SK-N-SH (cell line): Measurements from ENCODE around the gene VPS35. TPM values are rescaled to one million over a fixed set of nuclear protein-coding genes. Genes with fewer than 3 reads are reported as not detected.

Experiments used
- CTCF ChIA-PET: fragments of 300-600, 350-600 bp; formaldehyde crosslinking; extraction: SDS; loops from one replicate; lab custom pipeline; 2021; lab: Yijun Ruan, JAX
- POLR2A ChIA-PET: fragments of 350-600 bp; sonication (Branson Sonifier 250); formaldehyde crosslinking; extraction: SDS; loops from one replicate; lab custom pipeline; 2020; ENCODE audit warnings: antibody characterized with exemption, inconsistent platforms; lab: Yijun Ruan, JAX
- DNase-seq: peaks from one replicate; pipeline ENCODE4 v3.0.0; 2012
- H2AFZ ChIP-seq: fragments of 200-600 bp; sonication (generic); 2 replicates; pipeline ENCODE4 v1.8.1; 2016; ENCODE audit warnings: antibody characterized with exemption, mild to moderate bottlenecking, low read depth
- H3F3A ChIP-seq: fragments of 200-600 bp; sonication (generic); replicated peaks from 2 replicates; pipeline ENCODE3; 2016; ENCODE audit warnings: antibody characterized with exemption, mild to moderate bottlenecking; ENCODE audit not compliant: insufficient read depth
- H3K27ac ChIP-seq, 2 experiments: fragments of 200-500 bp in 1 of 2; fragments of 200-600 bp in 1 of 2; sonication (Bioruptor generic) in 1 of 2; sonication (generic), shearing (Covaris generic) in 1 of 2; 2 replicates each; pipeline versions ENCODE4 v1.5.1 to v1.6.1; 2014 to 2016; ENCODE audit warnings: low read depth in 2 of 2, inconsistent platforms in 1 of 2, low read length in 1 of 2, mild to moderate bottlenecking in 1 of 2, mixed read lengths in 1 of 2
- H3K27me3 ChIP-seq: fragments of 200-600 bp; sonication (generic), shearing (Covaris generic); 2 replicates; pipeline ENCODE4 v1.6.1; 2016; ENCODE audit warnings: mixed run types; ENCODE audit not compliant: insufficient read depth
- H3K36me3 ChIP-seq, 2 experiments: fragments of 200-500 bp in 1 of 2; fragments of 200-600 bp in 1 of 2; sonication (Bioruptor generic) in 1 of 2; sonication (generic) in 1 of 2; replicated peaks in 1 of 2; 2 replicates each; pipeline versions ENCODE3 to v1.5.1; 2014 to 2016; ENCODE audit warnings: low read length in 1 of 2, mild to moderate bottlenecking in 1 of 2; ENCODE audit not compliant: insufficient read depth in 2 of 2, control insufficient read depth in 1 of 2
- H3K4me1 ChIP-seq, 2 experiments: fragments of 200-500 bp in 1 of 2; fragments of 200-600 bp in 1 of 2; sonication (Bioruptor generic) in 1 of 2; sonication (generic), shearing (Covaris generic) in 1 of 2; 2 replicates each; pipeline versions ENCODE4 v1.5.1 to v1.6.1; 2014 to 2016; ENCODE audit warnings: low read depth in 1 of 2, low read length in 1 of 2, mixed run types in 1 of 2; ENCODE audit not compliant: insufficient read depth in 2 of 2, control insufficient read depth in 1 of 2
- H3K4me2 ChIP-seq: fragments of 200-600 bp; sonication (generic), shearing (Covaris generic); 2 replicates; pipeline ENCODE4 v1.6.1; 2017; ENCODE audit warnings: mixed run types
- H3K4me3 ChIP-seq, 2 experiments: fragments of 200-500 bp in 1 of 2; fragments of 200-600 bp in 1 of 2; sonication (Bioruptor generic) in 1 of 2; sonication (generic), shearing (Covaris generic) in 1 of 2; 2 replicates each; pipeline versions ENCODE4 v1.5.1 to v1.8.1; 2014 to 2016; ENCODE audit warnings: low read depth in 2 of 2, inconsistent platforms in 1 of 2, low read length in 1 of 2, mild to moderate bottlenecking in 1 of 2, mixed read lengths in 1 of 2, moderate library complexity in 1 of 2
- H3K79me2 ChIP-seq: fragments of 200-600 bp; sonication (generic); 2 replicates; pipeline ENCODE4 v1.8.1; 2017; ENCODE audit warnings: mild to moderate bottlenecking; ENCODE audit not compliant: insufficient read depth
- H3K9ac ChIP-seq: fragments of 200-600 bp; sonication (generic); 2 replicates; pipeline ENCODE4 v1.6.1; 2017; ENCODE audit warnings: mixed run types
- H3K9me2 ChIP-seq: fragments of 200-600 bp; sonication (generic); 2 replicates; pipeline ENCODE4 v1.6.1; 2017; ENCODE audit warnings: mixed run types
- H3K9me3 ChIP-seq: fragments of 200-600 bp; sonication (generic); 2 replicates; pipeline ENCODE4 v1.6.1; 2017; ENCODE audit warnings: mixed run types, mild to moderate bottlenecking, moderate library complexity
- H4K20me1 ChIP-seq: fragments of 200-600 bp; sonication (generic); 2 replicates; pipeline ENCODE4 v1.6.1; 2017; ENCODE audit warnings: mild to moderate bottlenecking, mixed run types; ENCODE audit not compliant: insufficient read depth
- EP300 ChIP-seq, 2 experiments: IDR thresholded peaks; 2 replicates each; pipeline versions ENCODE4 v1.4.0 to v1.6.1; 2012; ENCODE audit warnings: borderline replicate concordance in 1 of 2, low read depth in 1 of 2, low read length in 1 of 2
- EZH2phosphoT487 ChIP-seq: fragments of 200-600 bp; sonication (generic); IDR thresholded peaks from 2 replicates; pipeline ENCODE4 v1.6.1; 2017; ENCODE audit warnings: low read depth, mixed run types, mild to moderate bottlenecking, antibody characterized with exemption, moderate library complexity, borderline replicate concordance
- FOXJ3 ChIP-seq: sonication (generic); formaldehyde crosslinking; IDR thresholded peaks from 2 replicates; pipeline ENCODE4 v1.5.1; 2020; ENCODE audit warnings: mild to moderate bottlenecking, missing genetic modification reagents
- MEF2A ChIP-seq: IDR thresholded peaks from 2 replicates; pipeline ENCODE4 v1.4.0; 2012; ENCODE audit warnings: low read depth, borderline replicate concordance
- NRF1 ChIP-seq: IDR thresholded peaks from 2 replicates; pipeline ENCODE4 v1.6.1; 2012; ENCODE audit warnings: low read depth, mild to moderate bottlenecking, low read length
- SIN3A ChIP-seq: IDR thresholded peaks from 2 replicates; pipeline ENCODE4 v1.6.1; 2012; ENCODE audit warnings: low read depth, mild to moderate bottlenecking, low read length, moderate library complexity, borderline replicate concordance
- USF1 ChIP-seq: IDR thresholded peaks from 2 replicates; pipeline ENCODE4 v1.4.0; 2012; ENCODE audit warnings: low read depth, borderline replicate concordance
- YY1 ChIP-seq: IDR thresholded peaks from 2 replicates; pipeline ENCODE4 v1.4.0; 2012; ENCODE audit warnings: low read depth, mild to moderate bottlenecking
- WGBS: methylation state at CpG from one replicate; pipeline ENCODE4 v1.1.6; 2017; ENCODE audit warnings: low lambda C conversion rate; 5-methylcytosine and 5-hydroxymethylcytosine counted together
- polyA plus RNA-seq, 3 experiments: library from polyadenylated mRNA; depleted of rRNA; stranded (reverse); fragments of >200 nt; gene quantifications; 2 replicates each; pipeline ENCODE4 v1.2.3, GENCODE V29; 2012
- TF ChIP-seq, protein P1 (sequence below): IDR thresholded peaks from 2 replicates; pipeline ENCODE4 v1.4.0; 2012; ENCODE audit warnings: low read depth, borderline replicate concordance
- TF ChIP-seq, protein P2 (sequence below): IDR thresholded peaks from 2 replicates; pipeline ENCODE4 v1.4.0; 2012; ENCODE audit warnings: low read depth

VPS35 gene
- polyA plus RNA-seq, 1 of the 3 experiments (the other 2 are of a cell fraction): 17.5 TPM

GRCh38 chr16:46728806-46729205 lies 39.8 kb upstream of the VPS35 start:
- ChIA-PET POLR2A (no interaction called here), CTCF (interaction anchor here (1.0 kb wide), 1 partner anchor 15 kb away, joined by 3 read pairs; no protein-coding TSS in a partner anchor)
- Histone ChIP-seq H3K9me2 (no peaks in the 10 kb centered on the region), H4K20me1 (no peaks in the 10 kb centered on the region), H3K36me3 (no peaks in the 10 kb centered on the region), H3K79me2 (no peaks in the 10 kb centered on the region), H3K9me3 (0 out of 2 replicates have a peak, but pooled peaks cover 6% of the 10 kb centered on the region), H3K4me3 (no peak overlapping the region), H3F3A (no peaks in the 10 kb centered on the region), H3K27ac (no peak overlapping the region), H3K4me1 (peaks cover 0 to 2% of the 10 kb centered on the region in 2 experiments; a peak in 1 of 4 replicates), H3K4me2 (no peak overlapping the region), H2AFZ (no peak overlapping the region), H3K27me3 (no peaks in the 10 kb centered on the region), H3K9ac (no peak overlapping the region)
- TF ChIP-seq USF1: no peak
- DNase-seq: no peak
- 78% methylated on average over 14 of the region's 14 CpGs for WGBS

DNA sequence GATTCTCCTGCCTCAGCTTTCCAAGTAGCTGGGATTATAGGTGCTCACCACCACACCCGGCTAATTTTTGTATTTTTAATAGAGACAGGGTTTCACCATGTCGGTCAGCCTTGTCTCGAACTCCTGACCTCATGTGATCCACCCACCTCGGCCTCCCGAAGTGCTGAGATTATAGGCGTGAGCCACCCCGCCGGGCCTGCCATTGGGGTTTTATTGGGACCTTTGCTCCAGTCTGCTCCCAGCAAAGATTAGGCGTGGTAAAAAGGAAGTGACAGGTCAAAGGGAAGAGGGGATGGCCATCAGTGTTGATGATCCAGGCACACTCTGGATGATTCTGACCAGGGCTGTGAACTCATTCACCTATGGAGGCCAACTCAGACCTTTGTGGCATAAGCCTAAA lies 38.7 kb upstream of the VPS35 start:
- Histone ChIP-seq H3F3A (no peaks in the 10 kb centered on the region), H3K36me3 (no peaks in the 10 kb centered on the region), H3K27ac (no peak overlapping the region), H4K20me1 (no peaks in the 10 kb centered on the region), H3K9me3 (0 out of 2 replicates have a peak, but pooled peaks cover 6% of the 10 kb centered on the region), H3K4me2 (no peak overlapping the region), H3K4me1 (peaks cover 0 to 2% of the 10 kb centered on the region in 2 experiments; a peak in 1 of 4 replicates), H3K27me3 (no peaks in the 10 kb centered on the region), H3K79me2 (no peaks in the 10 kb centered on the region), H3K9ac (no peak overlapping the region), H3K4me3 (no peak overlapping the region), H3K9me2 (no peaks in the 10 kb centered on the region), H2AFZ (no peak overlapping the region)
- no peak for DNase-seq
- ChIA-PET CTCF (no interaction called here), POLR2A (no interaction called here)
- 87% methylated on average over 9 of the region's 9 CpGs for WGBS
- no peak for TF ChIP-seq MEF2A
- TF ChIP-seq, protein P1, sequence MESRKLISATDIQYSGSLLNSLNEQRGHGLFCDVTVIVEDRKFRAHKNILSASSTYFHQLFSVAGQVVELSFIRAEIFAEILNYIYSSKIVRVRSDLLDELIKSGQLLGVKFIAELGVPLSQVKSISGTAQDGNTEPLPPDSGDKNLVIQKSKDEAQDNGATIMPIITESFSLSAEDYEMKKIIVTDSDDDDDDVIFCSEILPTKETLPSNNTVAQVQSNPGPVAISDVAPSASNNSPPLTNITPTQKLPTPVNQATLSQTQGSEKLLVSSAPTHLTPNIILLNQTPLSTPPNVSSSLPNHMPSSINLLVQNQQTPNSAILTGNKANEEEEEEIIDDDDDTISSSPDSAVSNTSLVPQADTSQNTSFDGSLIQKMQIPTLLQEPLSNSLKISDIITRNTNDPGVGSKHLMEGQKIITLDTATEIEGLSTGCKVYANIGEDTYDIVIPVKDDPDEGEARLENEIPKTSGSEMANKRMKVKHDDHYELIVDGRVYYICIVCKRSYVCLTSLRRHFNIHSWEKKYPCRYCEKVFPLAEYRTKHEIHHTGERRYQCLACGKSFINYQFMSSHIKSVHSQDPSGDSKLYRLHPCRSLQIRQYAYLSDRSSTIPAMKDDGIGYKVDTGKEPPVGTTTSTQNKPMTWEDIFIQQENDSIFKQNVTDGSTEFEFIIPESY: no peak

- Histone ChIP-seq H3K4me3 (no peak overlapping the region), H4K20me1 (no peaks in the 10 kb centered on the region), H3K9me3 (0 out of 2 replicates have a peak, but pooled peaks cover 6% of the 10 kb centered on the region), H3K36me3 (no peaks in the 10 kb centered on the region), H3K27ac (no peak overlapping the region), H3K79me2 (no peaks in the 10 kb centered on the region), H3K4me2 (no peak overlapping the region), H3K9ac (no peak overlapping the region), H3K27me3 (no peaks in the 10 kb centered on the region), H2AFZ (no peak overlapping the region), H3F3A (no peaks in the 10 kb centered on the region), H3K9me2 (no peaks in the 10 kb centered on the region), H3K4me1 (peaks cover 0 to 1% of the 10 kb centered on the region in 2 experiments; a peak in 1 of 4 replicates)
- ChIA-PET POLR2A (no interaction called here), CTCF (no interaction called here)
- 29% methylated on average over 1 of the region's 7 CpGs for WGBS
- TF ChIP-seq NRF1 (no peak), YY1 (no peak), EZH2phosphoT487 (no peak), FOXJ3 (CRISPR knock-in tag) (no peak), SIN3A (no peak), EP300 (IDR thresholded peaks at IDR 0.05; ENCODE audit: borderline replicate concordance in 1 of 2, low read depth in 1 of 2, low read length in 1 of 2) (no peak), MEF2A (no peak)
- TF ChIP-seq, protein P2, sequence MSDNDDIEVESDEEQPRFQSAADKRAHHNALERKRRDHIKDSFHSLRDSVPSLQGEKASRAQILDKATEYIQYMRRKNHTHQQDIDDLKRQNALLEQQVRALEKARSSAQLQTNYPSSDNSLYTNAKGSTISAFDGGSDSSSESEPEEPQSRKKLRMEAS: no peak
- no peak for DNase-seq
Observed at GRCh38 chr16:46727184-46727583, 38.2 kb upstream of the VPS35 start.
